Fibroblast of skin of right quadriceps (primary cell): ENCODE data around the gene CNP.
"Not testable (repeated sequence)": the region's sequence is repeated elsewhere in the genome, so short reads cannot be mapped to it uniquely, and the experiment has no call there.

ENCODE experiments used
- DNase-seq: peaks from one replicate; pipeline ENCODE4 v3.0.0-alpha.2; 2013

The CNP gene

GRCh38 chr17:42010266-42010680, 43.7 kb downstream of the CNP start:
- DNase-seq = peak; percentile 51

- DNase-seq = no peak
Observed at GRCh38 chr17:42010898-42011516, 44.4 kb downstream of the CNP start.

GRCh38 chr17:42012363-42012762, 45.8 kb downstream of the CNP start:
- DNase-seq = not testable (repeated sequence)

GRCh38 chr17:42013740-42014139, 47.1 kb downstream of the CNP start:
- not testable (repeated sequence) for DNase-seq

GRCh38 chr17:42016411-42016831, 49.8 kb downstream of the CNP start:
- no peak for DNase-seq

DNA sequence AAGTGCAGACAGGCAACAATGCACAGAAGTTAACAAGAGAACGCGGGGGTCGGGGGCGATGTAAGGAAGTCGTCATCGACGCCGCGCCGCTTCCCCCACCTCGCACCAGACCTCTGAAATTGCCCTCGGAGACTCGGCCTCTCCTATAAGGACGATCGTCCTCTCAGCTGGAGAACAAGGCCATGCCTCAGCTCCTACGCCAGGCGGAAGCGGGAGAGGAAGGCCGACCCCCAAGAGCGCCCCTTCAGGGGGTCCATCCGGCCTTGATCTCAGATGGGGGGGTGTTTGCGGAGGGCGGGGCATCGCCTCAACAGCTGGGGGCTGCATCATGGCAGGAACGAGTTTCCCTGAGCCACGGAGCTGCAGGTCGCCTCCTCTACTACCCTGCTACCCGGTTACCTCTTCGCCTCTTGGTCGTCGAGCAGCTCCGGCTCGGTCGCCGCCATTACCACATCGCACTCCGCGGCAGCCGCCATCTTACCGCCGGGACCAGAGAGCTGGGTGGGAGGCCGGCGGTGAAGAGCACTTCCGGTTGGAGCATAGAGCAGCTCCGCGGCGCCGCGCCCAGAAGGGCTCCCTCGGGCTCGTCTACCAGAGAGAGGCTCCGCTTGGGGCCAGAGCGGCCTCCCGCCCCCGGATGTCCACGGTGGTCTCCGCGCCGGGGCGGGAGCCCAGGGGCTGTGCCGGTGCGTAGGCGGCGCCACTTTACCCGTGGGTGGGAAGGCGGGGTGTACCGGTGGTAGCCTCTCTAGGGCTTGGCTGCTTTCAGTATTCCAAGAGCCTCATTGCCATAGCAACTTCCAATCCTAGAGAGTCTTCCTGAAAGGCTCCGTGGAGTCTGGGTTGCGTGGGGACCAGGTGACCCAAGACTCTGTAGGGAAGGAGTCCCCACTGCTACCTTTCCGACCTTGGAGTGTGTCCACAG, 50.6 kb downstream of the CNP start, which contains the start of gene DNAJC7:
Gene DNAJC7, minus strand, starts transcription at position 499 of the 925 bp plus-strand sequence. Its CDS starts 23 bp downstream, at position 476.
- DNase-seq = peak; percentile 91

- DNase-seq = no peak
Observed at GRCh38 chr17:42017866-42018200, 51.2 kb downstream of the CNP start.

- DNase-seq = no peak
Observed at GRCh38 chr17:42018339-42018738, 51.7 kb downstream of the CNP start.

GRCh38 chr17:42018988-42019387, 52.4 kb downstream of the CNP start:
- no peak for DNase-seq

- peak; percentile 87 for DNase-seq
Observed at GRCh38 chr17:42019509-42020404, 53.2 kb downstream of the CNP start, which contains the start of gene NKIRAS2. TSS of gene NKIRAS2 (plus strand) at chr17:42020090. CDS start at chr17:42021578, 1,488 bp downstream.

DNA sequence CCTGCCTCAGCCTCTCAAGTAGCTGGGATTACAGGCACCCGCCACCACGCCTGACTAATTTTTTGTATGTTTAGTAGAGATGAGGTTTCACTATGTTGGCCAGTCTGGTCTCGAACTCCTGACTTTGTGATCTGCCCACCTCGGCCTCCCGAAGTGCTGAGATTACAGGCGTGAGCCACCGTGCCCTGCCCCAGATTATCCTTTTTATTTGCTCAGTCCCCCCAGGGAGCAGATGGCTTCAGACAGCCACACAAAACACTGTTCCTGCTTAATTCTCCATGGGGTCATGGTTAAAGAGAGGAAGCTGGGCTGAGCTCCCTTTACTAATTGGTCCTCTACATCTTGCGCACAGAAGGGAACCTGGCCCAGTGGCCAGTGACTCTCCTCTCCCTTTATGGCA, 54.2 kb downstream of the CNP start:
- DNase-seq = not testable (repeated sequence)

GRCh38 chr17:42023524-42024349, 57.1 kb downstream of the CNP start:
- DNase-seq = no peak

GRCh38 chr17:42025191-42025579, 58.6 kb downstream of the CNP start:
- no peak for DNase-seq

GRCh38 chr17:42025936-42026335, 59.3 kb downstream of the CNP start:
- no peak for DNase-seq

- DNase-seq = no peak
Observed at GRCh38 chr17:42026857-42027589, 60.4 kb downstream of the CNP start.
